Osteoblast (primary cell): ENCODE data around the gene HIPK4. TPM values are rescaled to one million over a fixed set of nuclear protein-coding genes. Genes with fewer than 3 reads are reported as not detected.

Experiments
- DNase-seq: peaks from one replicate; pipeline ENCODE4 v3.0.0; 2011; ENCODE audit warnings: low spot score, mixed read lengths; ENCODE audit not compliant: insufficient read length; ENCODE audit errors: missing footprints
- H2AFZ ChIP-seq: 2 replicates; pipeline ENCODE4 v1.6.0; 2011; ENCODE audit warnings: mild to moderate bottlenecking, low read length
- H3K27ac ChIP-seq: 2 replicates; pipeline ENCODE4 v1.5.1; 2011; ENCODE audit warnings: mild to moderate bottlenecking, low read depth, low read length, moderate library complexity
- H3K27me3 ChIP-seq: 2 replicates; pipeline ENCODE4 v1.6.0; 2012; ENCODE audit warnings: mild to moderate bottlenecking, control low read depth, inconsistent platforms, low read length, moderate library complexity; ENCODE audit not compliant: insufficient read depth
- H3K36me3 ChIP-seq: 2 replicates; pipeline ENCODE4 v1.5.1; 2011; ENCODE audit warnings: mild to moderate bottlenecking, low read length, control low read depth, moderate library complexity; ENCODE audit not compliant: insufficient read depth
- H3K4me1 ChIP-seq: 2 replicates; pipeline ENCODE4 v1.5.1; 2011; ENCODE audit warnings: mild to moderate bottlenecking, low read length, control low read depth, moderate library complexity; ENCODE audit not compliant: insufficient read depth
- H3K4me2 ChIP-seq: 2 replicates; pipeline ENCODE4 v1.6.0; 2011; ENCODE audit warnings: mild to moderate bottlenecking, low read length; ENCODE audit not compliant: insufficient read depth
- H3K4me3 ChIP-seq: fragments of 200-600 bp; sonication (generic); 3 replicates; pipeline ENCODE4 v1.5.1; 2012; ENCODE audit warnings: mild to moderate bottlenecking, low read length, inconsistent platforms; ENCODE audit not compliant: insufficient read depth
- H3K79me2 ChIP-seq: 2 replicates; pipeline ENCODE4 v1.6.0; 2012; ENCODE audit warnings: mild to moderate bottlenecking, low read length, control low read depth, inconsistent platforms; ENCODE audit not compliant: insufficient read depth
- H3K9me3 ChIP-seq: 2 replicates; pipeline ENCODE4 v1.5.1; 2011; ENCODE audit warnings: low read depth, low read length, control low read depth
- H4K20me1 ChIP-seq: 2 replicates; pipeline ENCODE4 v1.6.0; 2012; ENCODE audit warnings: mild to moderate bottlenecking, low read length, control low read depth; ENCODE audit not compliant: insufficient read depth
- CTCF ChIP-seq: IDR thresholded peaks from 2 replicates; pipeline ENCODE4 v1.5.1; 2011; ENCODE audit warnings: mild to moderate bottlenecking, low read depth, low read length, moderate library complexity; ENCODE audit errors: extremely low read depth
- total RNA-seq: library from RNA; depleted of rRNA; stranded (reverse); fragments of >200 nt; gene quantifications from 2 replicates; pipeline ENCODE4 v1.2.3, GENCODE V29; 2012

Gene HIPK4
- total RNA-seq, 1 donor: 0.36 TPM

- no peaks in the 10 kb centered on the region for H3K27me3 ChIP-seq
- no peaks in the 10 kb centered on the region for H4K20me1 ChIP-seq
- peak overlapping the region; percentile 87 for H3K4me3 ChIP-seq
- DNase-seq: peak; percentile 96
- no peak for TF ChIP-seq CTCF
- peak overlapping the region; percentile 89 for H2AFZ ChIP-seq
- peak overlapping the region; percentile 91 for H3K4me2 ChIP-seq
- H3K79me2 ChIP-seq: peaks cover 49% of the 10 kb centered on the region
- no peaks in the 10 kb centered on the region for H3K9me3 ChIP-seq
- peaks cover 4% of the 10 kb centered on the region for H3K36me3 ChIP-seq
- H3K27ac ChIP-seq: peak overlapping the region; percentile 87
- peaks cover 10% of the 10 kb centered on the region for H3K4me1 ChIP-seq
Observed at GRCh38 chr19:40348961-40349507, 40.9 kb downstream of the HIPK4 start.

GRCh38 chr19:40348125-40348913 lies 41.7 kb downstream of the HIPK4 start, which contains the start of the genes C19orf47 and PLD3:
Gene C19orf47, minus strand, starts transcription at chr19:40348397. Its CDS starts 6,540 bp downstream, at chr19:40341857.
Gene PLD3, plus strand, starts transcription at chr19:40348695. Its CDS starts 17,789 bp downstream, at chr19:40366484.
- Histone ChIP-seq H3K27me3 (no peaks in the 10 kb centered on the region), H3K4me3 (peak within 1 kb of the TSS; percentile 87), H3K79me2 (peaks cover 54% of the 10 kb centered on the region), H4K20me1 (no peaks in the 10 kb centered on the region), H3K9me3 (no peaks in the 10 kb centered on the region), H3K4me1 (peaks cover 10% of the 10 kb centered on the region), H2AFZ (peak within 1 kb of the TSS; percentile 91), H3K4me2 (peak within 1 kb of the TSS; percentile 91), H3K36me3 (peaks cover 4% of the 10 kb centered on the region), H3K27ac (peak within 1 kb of the TSS; percentile 87)
- peak; percentile 100 for DNase-seq
- no peak for TF ChIP-seq CTCF

- Histone ChIP-seq H3K4me2 (no peak overlapping the region), H4K20me1 (no peaks in the 10 kb centered on the region), H3K27me3 (no peaks in the 10 kb centered on the region), H3K4me1 (peaks cover 9% of the 10 kb centered on the region), H3K36me3 (peaks cover 4% of the 10 kb centered on the region), H3K27ac (no peak overlapping the region), H2AFZ (no peak overlapping the region), H3K4me3 (no peak overlapping the region), H3K79me2 (peaks cover 58% of the 10 kb centered on the region), H3K9me3 (no peaks in the 10 kb centered on the region)
- no peak for TF ChIP-seq CTCF
- no peak for DNase-seq
Observed at GRCh38 chr19:40344422-40344821, 45.6 kb downstream of the HIPK4 start.
